Cardiac ventricle fibroblast (primary cell): ENCODE data around the gene FAM3B. TPM values are rescaled to one million over a fixed set of nuclear protein-coding genes. Genes with fewer than 3 reads are reported as not detected.

Experiments used
- total RNA-seq: library from RNA; depleted of rRNA; stranded (reverse); fragments of >200 nt; gene quantifications from 2 replicates; pipeline ENCODE4 v1.2.3, GENCODE V29; 2015

Gene FAM3B
- not detected in 2 replicates for total RNA-seq

GRCh38 chr21:41316200-41317062 is at the start of gene FAM3B:
Gene FAM3B, plus strand, starts transcription at chr21:41316801. Its CDS starts 79 bp downstream, at chr21:41316880.

GRCh38 chr21:41361786-41362604 is 45.4 kb downstream of the FAM3B start, which contains the start of gene MX2:
Gene MX2, plus strand, starts transcription at chr21:41362027. Its CDS starts 14,880 bp downstream, at chr21:41376907.

Other genes starting within 250 kb of the FAM3B start
- 61.5 and 72.1 TPM in 2 replicates for gene BACE2, start 148.6 kb upstream of the FAM3B start, total RNA-seq
- 6.3 and 9.9 TPM in 2 replicates for gene MX2, start 45.2 kb downstream of the FAM3B start, total RNA-seq
- 4.5 and 6.6 TPM in 2 replicates for gene MX1, start 109.4 kb downstream of the FAM3B start, total RNA-seq
- not detected in 2 replicates for gene TMPRSS2, start 191.4 kb downstream of the FAM3B start, total RNA-seq